ENCODE measurements around the gene SHROOM3.
A peak's percentile ranks its signal among the peaks of the same experiment; 100 is the strongest.

Gene SHROOM3

GRCh38 chr4:76677571-76678326 lies 242.7 kb downstream of the SHROOM3 start:
- no peak for DNase-seq

GRCh38 chr4:76679691-76680090 lies 244.7 kb downstream of the SHROOM3 start:
- no peak for DNase-seq

DNA sequence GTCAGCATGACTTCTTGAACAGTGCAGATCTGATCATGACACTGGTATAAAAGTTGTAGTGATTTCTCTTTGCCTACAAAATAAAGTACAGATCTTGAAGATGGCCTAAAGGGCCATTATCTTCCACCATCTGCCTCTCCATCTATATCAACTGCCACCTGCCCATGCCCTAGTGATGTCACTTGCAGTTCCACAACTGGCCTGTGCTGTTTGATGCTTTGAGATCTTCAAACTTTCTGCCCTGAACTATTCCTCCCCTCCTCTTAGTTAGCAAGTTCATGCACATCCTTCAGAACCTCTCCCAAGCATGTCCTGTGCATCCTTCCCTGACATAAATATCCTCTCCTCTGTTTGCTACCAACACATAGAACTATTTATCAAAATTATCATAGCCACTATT lies 245.9 kb downstream of the SHROOM3 start:
- DNase-seq: no peak

GRCh38 chr4:76681996-76682395 lies 247.0 kb downstream of the SHROOM3 start:
- no peak for DNase-seq

GRCh38 chr4:76683144-76683543 lies 248.1 kb downstream of the SHROOM3 start:
- DNase-seq: no peak

- no peak for DNase-seq
Measured at GRCh38 chr4:76687746-76688448, 252.9 kb downstream of the SHROOM3 start.

GRCh38 chr4:76688619-76689144 lies 253.7 kb downstream of the SHROOM3 start:
- DNase-seq: no peak

DNA sequence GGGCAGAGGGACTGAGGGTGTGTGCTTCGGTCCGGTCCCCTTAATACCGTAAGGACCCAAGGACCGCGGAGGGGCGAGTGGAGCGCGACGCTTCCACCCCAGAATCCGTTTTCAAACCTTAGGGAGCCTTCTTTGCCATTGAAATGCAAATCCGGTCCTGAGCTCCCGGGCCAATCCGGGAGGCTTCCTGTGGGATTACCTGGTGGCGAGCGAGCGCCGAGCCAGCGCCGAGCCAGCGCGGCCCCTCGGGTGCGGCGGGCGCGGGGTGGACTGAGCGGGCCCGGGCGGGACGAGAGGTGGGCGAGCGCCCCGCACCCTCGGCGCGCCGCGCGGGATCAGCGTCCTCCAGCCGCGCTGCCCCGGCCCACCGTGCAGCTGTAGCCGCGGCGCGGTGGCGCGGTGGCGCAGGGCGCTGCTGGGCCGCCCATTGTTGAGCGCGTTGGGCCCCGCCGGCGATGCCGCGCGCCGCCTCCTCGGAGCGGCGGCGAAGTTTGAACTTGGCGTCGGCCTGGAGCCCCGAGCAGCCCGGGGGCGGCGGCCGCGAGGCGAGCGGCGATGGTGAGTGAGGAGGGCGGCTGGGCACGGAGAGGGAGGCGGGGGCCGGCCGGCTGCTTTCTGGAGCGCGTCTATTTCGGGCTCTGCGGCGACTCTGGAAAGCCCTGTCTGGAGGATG lies 254.3 kb downstream of the SHROOM3 start:
- DNase-seq: peak; percentile 6

- no peak for DNase-seq
Measured at GRCh38 chr4:76690011-76690905, 255.2 kb downstream of the SHROOM3 start.

DNA sequence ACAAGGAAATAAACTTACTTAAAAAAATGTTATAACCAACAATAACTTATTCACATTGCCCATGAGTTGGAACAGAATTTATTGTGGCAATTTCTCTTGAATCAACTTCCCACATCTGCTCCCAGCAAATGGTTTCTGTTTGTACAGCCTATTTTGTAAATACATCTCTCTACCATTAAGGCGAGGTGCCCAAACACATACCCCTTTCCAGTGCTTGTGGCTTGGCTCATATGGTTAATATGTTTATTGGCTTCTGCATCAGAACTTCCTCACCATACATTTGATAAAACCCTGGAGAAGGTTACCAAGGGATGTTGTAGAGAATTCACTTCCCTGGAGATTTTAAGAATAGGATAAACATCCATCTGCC lies 255.9 kb downstream of the SHROOM3 start:
- DNase-seq: no peak

- no peak for DNase-seq
Measured at GRCh38 chr4:76691807-76692582, 257.0 kb downstream of the SHROOM3 start.

GRCh38 chr4:76692761-76693160 lies 257.7 kb downstream of the SHROOM3 start:
- no peak for DNase-seq

DNA sequence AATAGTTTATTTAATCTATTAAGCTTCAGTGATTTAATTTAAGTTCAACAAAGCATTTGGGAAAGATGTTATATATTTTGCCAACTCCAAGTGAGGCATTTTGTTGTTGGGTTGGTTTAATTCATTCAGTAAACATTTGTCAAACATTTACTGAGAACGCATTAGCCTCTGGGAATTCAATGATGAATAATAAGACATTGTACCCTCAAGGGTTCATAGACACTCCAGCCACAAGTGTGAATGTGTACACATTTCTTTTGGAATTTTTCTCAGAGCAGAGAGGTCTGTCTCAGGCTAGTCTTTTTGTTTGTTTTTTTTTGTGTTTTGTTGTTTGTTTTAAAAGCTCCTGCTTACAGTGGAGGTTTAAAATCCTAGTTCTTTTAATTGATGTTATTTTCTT lies 259.0 kb downstream of the SHROOM3 start:
- no peak for DNase-seq

DNA sequence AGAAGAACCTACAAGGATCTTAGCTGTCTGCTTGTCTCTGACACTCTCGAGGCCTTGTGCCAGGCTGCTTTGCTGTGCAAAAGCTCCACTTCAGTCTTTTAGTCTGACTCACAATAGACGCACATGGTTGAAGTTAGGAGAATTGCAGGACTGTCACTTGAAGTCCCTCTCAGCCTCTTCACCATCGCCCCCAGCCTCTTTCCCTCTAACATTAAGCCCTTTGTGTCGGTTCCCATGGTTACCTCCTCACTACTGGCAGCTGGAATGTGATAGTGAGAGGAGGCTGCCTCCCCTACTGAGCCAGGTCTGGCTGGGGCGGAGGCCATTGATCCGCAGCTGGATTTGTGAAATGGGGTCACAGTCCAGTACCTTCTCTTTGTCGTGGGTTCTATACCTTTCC lies 261.1 kb downstream of the SHROOM3 start:
- DNase-seq: no peak

- DNase-seq: no peak
Measured at GRCh38 chr4:76697129-76697803, 262.2 kb downstream of the SHROOM3 start.

DNA sequence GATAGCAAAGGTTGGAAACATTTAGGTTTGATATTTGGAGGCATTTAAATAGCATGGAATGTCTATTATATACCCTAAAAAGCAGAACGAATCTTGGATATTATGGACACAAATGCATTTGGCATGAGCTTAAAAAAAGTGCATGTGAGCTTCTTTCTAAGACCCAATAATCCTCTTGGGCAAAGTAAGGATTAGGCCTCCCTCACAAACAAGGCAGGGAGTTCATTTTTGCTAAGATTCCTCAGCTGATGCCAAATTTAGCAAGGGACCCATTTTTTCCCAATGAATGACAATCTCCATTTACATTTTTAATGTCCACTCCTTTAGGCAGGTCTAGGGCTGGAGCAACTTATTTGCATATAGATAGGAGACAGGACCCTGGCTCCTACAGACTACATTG lies 263.1 kb downstream of the SHROOM3 start:
- DNase-seq: no peak

- DNase-seq: no peak
Measured at GRCh38 chr4:76699751-76700310, 264.8 kb downstream of the SHROOM3 start.

DNA sequence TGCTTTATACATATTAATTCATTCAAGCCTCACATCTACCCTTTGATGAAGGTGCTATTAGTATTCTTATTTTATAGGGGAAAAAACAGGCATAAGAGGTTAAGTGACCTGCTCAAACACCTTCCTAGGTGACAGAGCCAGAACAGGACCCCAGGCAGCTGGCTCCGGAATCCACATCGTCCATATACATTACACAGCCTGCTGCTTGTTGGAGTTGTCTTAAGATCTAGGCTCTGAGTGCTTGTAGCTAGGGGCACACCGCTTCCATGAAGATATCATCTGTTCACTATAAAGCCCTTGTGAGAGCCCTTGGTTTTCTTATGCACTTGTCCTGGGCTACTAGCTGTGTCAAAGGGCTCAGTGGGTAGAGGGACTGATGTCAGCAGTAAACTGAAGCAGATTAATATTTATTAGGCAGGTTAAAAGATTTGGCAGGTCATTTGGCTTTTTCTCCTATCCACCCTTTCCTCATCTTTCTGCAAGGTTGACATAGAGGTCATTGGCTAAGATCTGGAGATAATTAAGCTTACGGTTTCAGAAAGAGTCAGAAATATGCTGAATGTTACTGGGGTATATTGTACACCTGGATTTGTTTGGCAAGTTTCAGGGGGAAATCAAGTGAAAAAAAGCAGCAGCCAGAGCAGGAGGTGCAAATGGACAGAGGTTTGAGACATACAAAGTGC lies 267.6 kb downstream of the SHROOM3 start:
- DNase-seq: no peak

GRCh38 chr4:76703123-76703490 lies 268.1 kb downstream of the SHROOM3 start:
- DNase-seq: no peak

- DNase-seq: no peak
Measured at GRCh38 chr4:76703676-76704075, 268.6 kb downstream of the SHROOM3 start.
